ENCODE data around the gene PCYT2.

Gene PCYT2

DNA sequence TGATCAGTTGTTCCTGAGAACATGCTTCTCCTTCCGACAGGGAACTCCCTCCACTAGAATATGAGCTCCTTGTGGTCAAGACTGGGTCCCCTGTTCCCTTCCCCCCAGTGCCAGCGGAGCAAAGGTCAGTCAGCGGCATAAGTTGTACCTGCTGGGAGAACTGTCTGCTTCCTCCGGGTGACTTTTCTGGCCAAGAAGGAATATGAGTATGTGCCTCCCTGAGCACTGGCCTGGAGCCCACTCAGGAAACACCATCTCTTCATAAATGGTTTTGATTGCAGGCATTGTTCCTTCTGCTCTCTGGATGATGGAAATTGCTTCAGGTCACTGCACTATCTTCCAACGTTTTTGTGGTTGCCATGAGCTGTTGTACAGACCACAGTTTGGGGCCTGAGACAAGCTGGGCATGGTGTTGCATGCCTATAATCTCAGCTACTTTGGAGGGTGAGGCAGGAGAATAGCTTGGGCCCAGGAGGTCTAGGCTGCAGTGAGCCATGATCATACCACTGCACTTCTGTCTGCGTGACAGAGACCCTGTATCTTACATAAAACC lies 48.0 kb downstream of the PCYT2 start:
- Histone ChIP-seq H3K9ac (ENCODE audit: low read length) (no peak overlapping the region; the same call in 1 of the 2 replicates), H3K4me2 (ENCODE audit: low read length) (peak overlapping the region; percentile 22; the same call in 1 of the 2 replicates), H3K9me3 (ENCODE audit: low read length) (no peaks in the 10 kb centered on the region), H3K36me3 (ENCODE audit: insufficient read depth, low read length) (peaks cover 53% of the 10 kb centered on the region), H3F3A (ENCODE audit: insufficient read depth, low read length) (no peaks in the 10 kb centered on the region), H3K4me1 (ENCODE audit: insufficient read depth, low read length, severe bottlenecking) (peaks cover 64% of the 10 kb centered on the region), H3K27ac (ENCODE audit: low read depth, low read length, poor library complexity, severe bottlenecking) (peak overlapping the region; percentile 36), H3K79me2 (ENCODE audit: insufficient read depth, low read length) (peaks cover 24% of the 10 kb centered on the region), H3K4me3 (ENCODE audit: low read depth, low read length, poor library complexity, severe bottlenecking) (no peak overlapping the region), H3K27me3 (ENCODE audit: insufficient read depth, low read length) (no peaks in the 10 kb centered on the region), H3K9me2 (ENCODE audit: low read depth, low read length) (no peaks in the 10 kb centered on the region), H4K20me1 (ENCODE audit: insufficient read depth, low read length) (no peaks in the 10 kb centered on the region), H2AFZ (ENCODE audit: low read length) (no peak overlapping the region)
- TF ChIP-seq, protein P1, sequence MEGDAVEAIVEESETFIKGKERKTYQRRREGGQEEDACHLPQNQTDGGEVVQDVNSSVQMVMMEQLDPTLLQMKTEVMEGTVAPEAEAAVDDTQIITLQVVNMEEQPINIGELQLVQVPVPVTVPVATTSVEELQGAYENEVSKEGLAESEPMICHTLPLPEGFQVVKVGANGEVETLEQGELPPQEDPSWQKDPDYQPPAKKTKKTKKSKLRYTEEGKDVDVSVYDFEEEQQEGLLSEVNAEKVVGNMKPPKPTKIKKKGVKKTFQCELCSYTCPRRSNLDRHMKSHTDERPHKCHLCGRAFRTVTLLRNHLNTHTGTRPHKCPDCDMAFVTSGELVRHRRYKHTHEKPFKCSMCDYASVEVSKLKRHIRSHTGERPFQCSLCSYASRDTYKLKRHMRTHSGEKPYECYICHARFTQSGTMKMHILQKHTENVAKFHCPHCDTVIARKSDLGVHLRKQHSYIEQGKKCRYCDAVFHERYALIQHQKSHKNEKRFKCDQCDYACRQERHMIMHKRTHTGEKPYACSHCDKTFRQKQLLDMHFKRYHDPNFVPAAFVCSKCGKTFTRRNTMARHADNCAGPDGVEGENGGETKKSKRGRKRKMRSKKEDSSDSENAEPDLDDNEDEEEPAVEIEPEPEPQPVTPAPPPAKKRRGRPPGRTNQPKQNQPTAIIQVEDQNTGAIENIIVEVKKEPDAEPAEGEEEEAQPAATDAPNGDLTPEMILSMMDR (IDR thresholded peaks at IDR 0.05; ENCODE audit: low read length) = no peak
- TF ChIP-seq EZH2 (IDR thresholded peaks at IDR 0.05; ENCODE audit: borderline replicate concordance, low read length) = no peak

DNA sequence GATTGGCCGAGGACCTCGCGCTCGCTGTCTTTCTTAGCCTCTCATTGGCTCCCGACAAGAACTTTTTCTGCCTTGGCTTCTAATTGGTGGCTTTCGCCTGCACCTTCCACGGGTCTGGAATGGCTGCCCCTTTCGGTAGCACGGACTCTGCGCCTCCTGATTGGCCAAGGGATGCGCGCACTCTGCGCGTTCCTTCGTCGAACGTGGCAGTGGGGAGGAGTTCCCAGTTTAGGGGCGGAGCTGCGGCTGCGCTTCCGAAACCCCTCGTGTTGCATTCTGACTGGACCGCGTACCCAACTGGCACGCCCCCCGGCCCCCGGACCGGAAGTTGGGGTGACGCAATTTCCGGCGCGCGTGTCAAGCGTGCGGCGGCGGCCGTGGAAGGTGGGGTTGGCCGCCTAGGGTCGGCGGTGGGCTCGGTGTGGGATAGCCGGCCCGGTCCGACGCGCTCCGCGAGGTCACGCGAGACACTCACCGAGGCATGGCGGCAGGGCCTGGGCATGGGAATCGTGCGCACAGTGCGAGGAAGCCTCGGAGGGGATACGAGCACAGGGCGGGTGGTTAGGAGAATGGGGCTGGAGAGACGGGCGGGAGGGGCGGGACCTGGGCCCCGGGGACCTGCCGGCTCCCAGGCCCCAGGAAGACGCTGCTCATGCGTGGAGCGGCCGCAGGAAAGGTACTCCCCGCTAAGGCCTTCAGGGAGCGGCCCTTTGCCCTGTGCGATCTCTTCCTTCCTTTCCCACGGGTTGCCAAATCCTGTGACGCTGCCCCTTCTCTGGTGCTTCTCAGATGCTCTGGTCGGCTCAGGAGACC lies 50.2 kb downstream of the PCYT2 start:
- no peaks in the 10 kb centered on the region for H3K9me3 ChIP-seq (ENCODE audit: low read length)
- H3K9ac ChIP-seq (ENCODE audit: low read length) = peak overlapping the region; percentile 67
- peaks cover 54% of the 10 kb centered on the region for H3K36me3 ChIP-seq (ENCODE audit: insufficient read depth, low read length)
- H4K20me1 ChIP-seq (ENCODE audit: insufficient read depth, low read length) = no peaks in the 10 kb centered on the region
- no peaks in the 10 kb centered on the region for H3K27me3 ChIP-seq (ENCODE audit: insufficient read depth, low read length)
- no peaks in the 10 kb centered on the region for H3F3A ChIP-seq (ENCODE audit: insufficient read depth, low read length)
- no peaks in the 10 kb centered on the region for H3K9me2 ChIP-seq (ENCODE audit: low read depth, low read length)
- peaks cover 32% of the 10 kb centered on the region for H3K79me2 ChIP-seq (ENCODE audit: insufficient read depth, low read length)
- peak overlapping the region; percentile 59 for H3K4me2 ChIP-seq (ENCODE audit: low read length)
- H2AFZ ChIP-seq (ENCODE audit: low read length) = no peak overlapping the region
- peak overlapping the region; percentile 47 for H3K27ac ChIP-seq (ENCODE audit: low read depth, low read length, poor library complexity, severe bottlenecking)
- TF ChIP-seq EZH2 (IDR thresholded peaks at IDR 0.05; ENCODE audit: borderline replicate concordance, low read length) = no peak
- TF ChIP-seq, protein P1 (IDR thresholded peaks at IDR 0.05; ENCODE audit: low read length) = no peak
- H3K4me1 ChIP-seq (ENCODE audit: insufficient read depth, low read length, severe bottlenecking) = peaks cover 43% of the 10 kb centered on the region
- H3K4me3 ChIP-seq (ENCODE audit: low read depth, low read length, poor library complexity, severe bottlenecking) = peak overlapping the region; percentile 66

DNA sequence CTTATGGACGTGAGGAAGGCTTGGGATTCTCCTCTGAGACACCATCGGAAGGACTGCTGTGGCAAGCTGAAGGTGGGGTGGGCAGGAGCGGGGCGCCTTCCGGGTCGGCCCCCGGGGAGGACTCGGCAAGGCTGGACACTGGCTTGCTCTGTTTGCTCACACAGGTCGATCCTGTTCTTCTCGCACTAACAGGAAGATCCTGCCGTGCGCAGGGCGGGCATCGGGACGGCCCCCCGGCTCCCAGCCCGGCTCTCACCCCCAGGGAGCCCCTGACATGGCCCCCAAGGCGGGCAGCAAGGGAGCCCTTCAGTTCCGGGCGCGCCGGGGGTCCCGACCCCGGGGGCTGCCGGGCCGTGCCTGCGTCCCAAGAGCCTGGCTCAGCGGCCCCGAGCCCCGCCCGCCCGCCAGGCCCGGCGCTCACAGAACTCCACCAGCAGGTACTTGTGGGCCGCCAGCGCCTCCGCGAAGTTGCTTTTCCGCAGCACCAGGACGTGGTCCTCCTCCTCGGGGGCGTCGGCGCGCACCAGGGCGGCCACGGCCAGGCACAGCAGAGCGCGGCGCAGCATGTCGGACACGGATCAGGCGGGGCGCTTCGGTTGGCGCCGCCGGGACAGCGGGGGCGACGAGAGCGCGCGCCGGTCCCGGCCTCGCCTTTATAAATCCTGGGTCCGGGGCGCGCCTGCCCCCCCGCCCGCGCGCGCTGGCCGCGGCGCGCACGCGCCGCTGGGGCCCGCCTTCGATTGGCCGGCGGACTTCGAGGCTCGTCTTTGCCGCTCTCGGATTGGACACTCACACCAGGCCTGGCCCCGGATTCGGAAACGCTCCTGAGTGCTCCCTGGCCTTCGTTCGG lies 51.1 kb downstream of the PCYT2 start, which contains the start of gene P4HB:
Gene P4HB (minus strand): TSS at position 630 of the 850 bp plus-strand sequence. CDS start 64 bp downstream, at position 566.
- H3K4me1 ChIP-seq (ENCODE audit: insufficient read depth, low read length, severe bottlenecking) = peaks cover 36% of the 10 kb centered on the region
- no peaks in the 10 kb centered on the region for H3K9me2 ChIP-seq (ENCODE audit: low read depth, low read length)
- H3K9ac ChIP-seq (ENCODE audit: low read length) = peak within 1 kb of the TSS; percentile 99
- H3K27me3 ChIP-seq (ENCODE audit: insufficient read depth, low read length) = no peaks in the 10 kb centered on the region
- H3K27ac ChIP-seq (ENCODE audit: low read depth, low read length, poor library complexity, severe bottlenecking) = peak within 1 kb of the TSS; percentile 47
- H3F3A ChIP-seq (ENCODE audit: insufficient read depth, low read length) = no peaks in the 10 kb centered on the region
- peaks cover 32% of the 10 kb centered on the region for H3K79me2 ChIP-seq (ENCODE audit: insufficient read depth, low read length)
- H3K36me3 ChIP-seq (ENCODE audit: insufficient read depth, low read length) = peaks cover 54% of the 10 kb centered on the region
- H3K4me3 ChIP-seq (ENCODE audit: low read depth, low read length, poor library complexity, severe bottlenecking) = peak within 1 kb of the TSS; percentile 98
- peak within 1 kb of the TSS; percentile 98 for H3K4me2 ChIP-seq (ENCODE audit: low read length)
- H2AFZ ChIP-seq (ENCODE audit: low read length) = no peak within 1 kb of the TSS
- TF ChIP-seq, protein P1 (IDR thresholded peaks at IDR 0.05; ENCODE audit: low read length) = no peak
- no peak for TF ChIP-seq EZH2 (IDR thresholded peaks at IDR 0.05; ENCODE audit: borderline replicate concordance, low read length)
- no peaks in the 10 kb centered on the region for H3K9me3 ChIP-seq (ENCODE audit: low read length)
- H4K20me1 ChIP-seq (ENCODE audit: insufficient read depth, low read length) = no peaks in the 10 kb centered on the region

All from OCI-LY1 (cell line).